Central memory CD4-positive, alpha-beta T cell (primary cell): ENCODE data around the gene MTURN.
"Not testable (repeated sequence)": the region's sequence is repeated elsewhere in the genome, so short reads cannot be mapped to it uniquely, and the experiment has no call there.

Source experiments
- DNase-seq: peaks from one replicate; pipeline ENCODE4 v3.0.0; 2022
- total RNA-seq, 3 experiments: gene quantifications; one replicate each; lab custom pipeline; 2026; lab: John Stamatoyannopoulos, UW

Gene MTURN
- total RNA-seq: 6.1 to 33.4 (median 19.9) reads per million in 3 experiments

GRCh38 chr7:30134611-30135300, at the start of gene MTURN:
MTURN (plus strand) TSS chr7:30134986; CDS start chr7:30135137, 151 bp downstream.
- DNase-seq: peak; percentile 86

GRCh38 chr7:30086529-30086928, 48.3 kb upstream of the MTURN start:
- DNase-seq: no peak

GRCh38 chr7:30087371-30087770, 47.4 kb upstream of the MTURN start:
- DNase-seq: no peak

GRCh38 chr7:30088362-30088761, 46.4 kb upstream of the MTURN start:
- no peak for DNase-seq

- DNase-seq: no peak
Measured at GRCh38 chr7:30090111-30090510, 44.7 kb upstream of the MTURN start.

GRCh38 chr7:30091491-30091912, 43.3 kb upstream of the MTURN start:
- DNase-seq: no peak

GRCh38 chr7:30091987-30092386, 42.8 kb upstream of the MTURN start:
- DNase-seq: no peak

GRCh38 chr7:30093420-30093952, 41.3 kb upstream of the MTURN start:
- no peak for DNase-seq

- not testable (repeated sequence) for DNase-seq
Measured at GRCh38 chr7:30098599-30098998, 36.2 kb upstream of the MTURN start.

- no peak for DNase-seq
Measured at GRCh38 chr7:30102281-30102680, 32.5 kb upstream of the MTURN start.

- DNase-seq: no peak
Measured at GRCh38 chr7:30104157-30104556, 30.6 kb upstream of the MTURN start.

- DNase-seq: no peak
Measured at GRCh38 chr7:30112103-30112713, 22.6 kb upstream of the MTURN start.

GRCh38 chr7:30113144-30113543, 21.6 kb upstream of the MTURN start:
- DNase-seq: no peak

GRCh38 chr7:30114536-30115238, 20.1 kb upstream of the MTURN start:
- no peak for DNase-seq

- DNase-seq: no peak
Measured at GRCh38 chr7:30115709-30116297, 19.0 kb upstream of the MTURN start.

- no peak for DNase-seq
Measured at GRCh38 chr7:30116771-30117170, 18.0 kb upstream of the MTURN start.

GRCh38 chr7:30117896-30118295, 16.9 kb upstream of the MTURN start:
- DNase-seq: no peak

- no peak for DNase-seq
Measured at GRCh38 chr7:30119890-30120577, 14.8 kb upstream of the MTURN start.

GRCh38 chr7:30133736-30134610, 813 bp upstream of the MTURN start:
- no peak for DNase-seq

- peak; percentile 51 for DNase-seq
Measured at GRCh38 chr7:30135301-30136116, 723 bp downstream of the MTURN start.
